ENCODE results near the gene DUSP7.

GRCh38 chr3:52061121-52061910, 4.9 kb upstream of the DUSP7 start:
- TF ChIP-seq, protein P1, sequence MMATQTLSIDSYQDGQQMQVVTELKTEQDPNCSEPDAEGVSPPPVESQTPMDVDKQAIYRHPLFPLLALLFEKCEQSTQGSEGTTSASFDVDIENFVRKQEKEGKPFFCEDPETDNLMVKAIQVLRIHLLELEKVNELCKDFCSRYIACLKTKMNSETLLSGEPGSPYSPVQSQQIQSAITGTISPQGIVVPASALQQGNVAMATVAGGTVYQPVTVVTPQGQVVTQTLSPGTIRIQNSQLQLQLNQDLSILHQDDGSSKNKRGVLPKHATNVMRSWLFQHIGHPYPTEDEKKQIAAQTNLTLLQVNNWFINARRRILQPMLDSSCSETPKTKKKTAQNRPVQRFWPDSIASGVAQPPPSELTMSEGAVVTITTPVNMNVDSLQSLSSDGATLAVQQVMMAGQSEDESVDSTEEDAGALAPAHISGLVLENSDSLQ (IDR thresholded peaks at IDR 0.05): no peak
- TF ChIP-seq FOXM1 (IDR thresholded peaks at IDR 0.05; ENCODE audit: borderline replicate concordance) (no peak), SP1 (IDR thresholded peaks at IDR 0.05) (no peak), ELF4 (IDR thresholded peaks at IDR 0.05) (no peak), FOXA1 (IDR thresholded peaks at IDR 0.05) (no peak), TARDBP (IDR thresholded peaks at IDR 0.05) (no peak), BHLHE40 (IDR thresholded peaks at IDR 0.05; ENCODE audit: borderline replicate concordance) (no peak), CTBP1 (IDR thresholded peaks at IDR 0.05; ENCODE audit: borderline replicate concordance) (no peak), SUZ12 (IDR thresholded peaks at IDR 0.05) (no peak)
